Measurements from ENCODE around the gene IDI1.
"Not testable (repeated sequence)": the region's sequence is repeated elsewhere in the genome, so short reads cannot be mapped to it uniquely, and the experiment has no call there.

The IDI1 gene

DNA sequence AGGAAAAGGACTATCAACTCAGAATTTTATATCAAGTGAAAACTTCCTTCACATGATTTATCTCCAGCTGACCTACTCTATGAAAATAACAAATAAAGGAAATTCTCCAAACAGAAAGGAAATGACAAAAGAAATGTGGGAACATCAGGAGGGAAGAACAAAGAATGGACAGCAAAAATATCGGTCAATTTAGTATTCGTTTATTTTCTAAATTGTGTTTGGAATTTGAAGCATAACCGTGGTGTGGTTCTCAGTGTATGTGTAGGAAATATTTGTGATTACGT is 16.0 kb upstream of the IDI1 start:
- in situ Hi-C loops (cut with MboI; ENCODE audit: low sequenced_read_pairs): no loop called here

DNA sequence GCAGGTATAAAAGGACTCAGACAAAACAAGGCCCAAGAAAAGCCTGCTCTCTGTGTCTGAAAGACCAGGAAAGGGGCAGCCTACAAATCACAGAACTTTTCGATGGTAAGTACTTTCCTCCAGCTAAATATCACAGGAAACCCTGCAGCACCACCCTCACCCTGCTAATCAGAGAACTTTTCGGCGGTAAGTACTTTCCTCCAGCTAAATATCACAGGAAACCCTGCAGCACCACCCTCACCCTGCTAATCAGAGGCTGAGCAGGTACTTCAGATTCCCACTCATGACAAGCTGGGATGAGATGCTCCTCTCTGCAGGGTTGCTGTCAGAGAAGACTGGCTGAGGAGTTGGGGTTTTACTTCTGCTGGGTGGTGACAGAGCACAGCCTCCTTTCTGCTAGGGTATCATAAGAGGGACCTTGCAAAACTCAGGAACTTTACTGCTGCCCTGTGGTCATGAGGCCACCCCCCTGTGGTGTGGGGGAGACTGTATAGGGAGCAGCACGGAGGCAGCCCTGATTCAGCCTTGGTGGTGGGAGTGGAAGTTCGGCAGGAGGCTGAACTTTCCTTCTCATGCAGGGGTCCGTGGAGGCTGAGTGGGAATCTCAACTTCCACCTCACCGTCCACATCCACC is 14.4 kb upstream of the IDI1 start:
- in situ Hi-C loops (cut with MboI; ENCODE audit: low sequenced_read_pairs): no loop called here

DNA sequence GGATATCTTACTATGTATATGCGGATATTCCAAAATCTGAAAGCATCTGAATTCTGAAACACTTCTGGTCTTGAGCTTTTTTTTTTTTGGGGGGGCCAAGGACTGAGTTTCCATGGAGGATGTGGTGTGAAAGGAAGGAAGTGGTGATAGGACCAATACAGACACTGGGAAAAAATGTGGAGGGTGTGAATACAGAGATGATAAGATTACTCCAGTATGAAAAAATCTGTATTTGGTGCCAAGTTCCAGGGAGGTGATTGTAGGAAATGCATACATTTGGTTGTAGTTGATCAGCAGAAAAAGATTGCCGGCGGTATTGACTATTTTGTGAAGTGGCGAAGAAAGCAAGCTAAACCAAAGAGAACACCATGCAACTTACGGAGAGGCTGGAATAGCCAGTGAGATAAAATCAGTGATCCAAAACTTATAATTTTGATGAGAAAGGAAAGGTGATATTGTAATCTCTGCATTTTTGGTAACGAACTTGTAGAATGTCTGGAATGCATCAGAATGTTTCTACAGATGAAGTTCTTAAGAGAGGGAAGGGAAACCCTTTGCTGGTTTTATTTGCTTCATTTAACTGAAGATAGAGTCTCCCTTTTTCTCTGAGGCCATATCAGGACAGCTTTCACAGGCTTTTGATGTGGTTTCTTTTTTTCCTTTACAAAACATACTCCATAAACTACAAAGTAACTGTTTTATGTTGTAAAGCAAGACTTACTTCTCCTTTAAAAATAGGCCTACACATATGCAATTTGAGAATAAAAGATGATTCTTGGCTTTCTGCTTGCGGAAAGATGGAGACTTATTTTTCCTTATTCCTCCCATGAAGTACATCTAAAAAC is 13.2 kb upstream of the IDI1 start:
- in situ Hi-C loops (cut with MboI; ENCODE audit: low sequenced_read_pairs): no loop called here

DNA sequence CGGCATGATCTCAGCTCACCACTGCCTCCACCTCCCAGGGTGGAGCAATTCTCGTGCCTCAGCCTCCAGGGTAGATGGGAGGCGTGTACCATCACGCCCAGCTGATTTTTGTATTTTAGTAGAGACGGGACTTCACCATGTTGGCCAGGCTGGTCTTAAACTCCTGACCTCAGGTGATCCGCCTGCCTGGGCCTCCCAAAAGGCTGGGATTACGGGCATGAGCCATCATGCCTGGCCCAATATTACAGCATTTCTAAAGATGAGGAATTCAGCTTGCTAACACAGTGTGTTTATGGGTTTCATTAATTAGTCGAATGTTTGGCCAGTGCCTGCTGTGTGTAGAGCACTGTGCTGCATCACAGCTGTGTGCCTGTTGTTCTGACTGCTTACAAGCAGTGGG is 11.0 kb upstream of the IDI1 start:
- in situ Hi-C loops (cut with MboI; ENCODE audit: low sequenced_read_pairs): no loop called here

DNA sequence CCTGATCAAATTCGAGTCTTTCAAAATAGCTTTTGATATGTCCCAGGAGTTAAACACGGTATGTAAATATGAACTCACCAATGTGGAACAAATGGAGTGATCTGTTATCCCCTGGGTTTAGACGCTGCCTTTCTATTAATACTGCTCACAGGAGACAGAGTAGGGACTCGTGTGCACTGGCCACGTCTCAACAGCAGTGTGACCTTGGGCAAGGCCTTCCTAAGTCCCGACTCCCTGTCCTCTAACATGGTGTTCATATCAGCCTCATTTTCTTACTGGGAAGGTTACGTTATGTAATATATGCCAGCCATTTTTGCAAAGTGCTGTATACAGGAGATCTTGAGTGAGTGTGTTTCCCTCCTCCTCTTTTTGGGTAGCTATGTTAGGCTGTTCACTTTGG is 9.1 kb upstream of the IDI1 start:
- in situ Hi-C loops (cut with MboI; ENCODE audit: low sequenced_read_pairs): no loop called here

DNA sequence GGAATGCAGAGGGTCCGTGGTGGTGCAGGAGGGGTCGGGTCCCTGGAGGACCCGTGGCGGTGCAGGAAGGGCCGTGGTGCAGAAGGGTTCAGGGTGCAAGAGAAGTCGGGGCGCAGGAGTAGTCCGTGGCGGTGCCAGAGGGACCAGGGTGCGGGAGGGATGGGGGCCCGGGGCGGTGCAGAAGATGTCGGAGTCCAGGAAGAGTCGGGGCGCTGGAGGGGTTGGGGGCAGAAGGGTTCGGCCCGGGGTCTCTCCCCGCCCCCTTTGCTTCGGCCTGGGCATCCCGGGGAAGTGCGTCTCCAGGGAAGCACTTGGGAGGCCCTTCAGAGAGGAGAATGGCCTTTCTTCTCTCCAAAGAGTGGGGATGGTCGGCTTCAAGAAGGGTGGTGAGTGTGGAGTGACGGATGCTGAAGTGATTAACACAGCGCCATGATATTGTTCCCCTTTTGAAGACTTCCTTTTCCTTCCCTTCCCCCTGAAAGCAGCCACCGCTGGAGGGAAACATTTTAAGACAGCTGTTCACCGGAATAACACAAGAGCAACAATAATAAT is 8.3 kb upstream of the IDI1 start:
- in situ Hi-C loops (cut with MboI; ENCODE audit: low sequenced_read_pairs): no loop called here

DNA sequence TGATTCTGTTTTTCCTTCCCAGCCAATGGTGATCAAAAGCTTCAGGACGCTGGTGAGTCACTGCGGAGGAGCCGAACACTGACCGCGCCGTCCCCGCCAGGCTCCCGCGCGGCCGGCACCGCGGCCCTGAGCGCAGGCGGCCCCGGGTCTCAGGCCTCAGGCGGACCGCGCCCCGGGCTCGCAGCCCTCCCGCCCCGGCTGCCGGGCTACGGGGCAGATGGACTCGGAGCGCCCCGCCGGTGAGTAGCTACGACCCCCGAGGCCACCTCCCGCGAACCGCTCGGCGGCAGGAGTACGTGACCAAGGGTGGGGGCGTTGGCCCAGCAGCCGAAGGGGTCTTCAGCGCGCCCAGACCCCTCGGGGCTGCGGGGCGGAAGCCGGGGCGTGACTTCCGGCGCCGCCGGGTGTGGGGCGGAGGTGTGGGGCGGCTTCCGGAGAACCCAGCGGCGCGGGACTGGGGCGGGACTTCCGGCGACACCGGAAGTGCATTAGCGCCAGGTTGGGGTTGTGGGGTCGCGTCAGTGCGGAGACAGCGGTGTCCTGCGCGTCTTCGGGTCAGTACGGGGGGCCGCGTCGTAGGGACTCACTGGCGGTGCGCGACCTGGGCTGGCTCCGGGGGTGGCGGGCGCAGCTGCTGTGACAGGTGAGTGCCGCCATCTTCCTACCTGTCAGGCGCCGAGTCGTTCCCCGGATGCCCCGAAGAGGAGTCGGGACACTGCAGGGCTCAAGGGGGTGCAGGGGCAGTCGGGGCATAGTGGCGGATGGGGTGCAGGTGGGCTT is 7.6 kb upstream of the IDI1 start, which contains the start of gene WDR37:
TSS of gene WDR37 (plus strand) at position 60 of the 780 bp plus-strand sequence. CDS start 15,771 bp downstream, outside the sequence.
- in situ Hi-C loops (cut with MboI; ENCODE audit: low sequenced_read_pairs): no loop called here

DNA sequence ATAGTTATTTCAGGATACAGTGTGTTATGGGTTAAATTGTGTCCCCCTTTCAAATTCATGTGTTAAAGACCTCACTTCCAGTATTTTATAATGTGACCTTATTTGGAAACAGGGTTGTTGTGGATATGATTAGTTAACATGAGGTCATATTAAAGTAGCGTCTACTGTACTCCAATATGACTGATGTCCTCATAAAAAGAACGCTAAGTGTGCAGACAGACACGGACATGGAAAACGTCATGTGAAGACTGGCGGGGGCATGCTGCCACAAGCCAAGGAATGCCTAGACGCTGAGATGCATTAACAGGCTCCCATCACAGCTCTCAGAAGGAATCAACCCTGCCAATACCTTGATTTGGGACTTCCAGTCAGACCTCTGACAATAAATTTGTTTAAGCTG is 5.8 kb upstream of the IDI1 start:
- in situ Hi-C loops (cut with MboI; ENCODE audit: low sequenced_read_pairs): no loop called here

DNA sequence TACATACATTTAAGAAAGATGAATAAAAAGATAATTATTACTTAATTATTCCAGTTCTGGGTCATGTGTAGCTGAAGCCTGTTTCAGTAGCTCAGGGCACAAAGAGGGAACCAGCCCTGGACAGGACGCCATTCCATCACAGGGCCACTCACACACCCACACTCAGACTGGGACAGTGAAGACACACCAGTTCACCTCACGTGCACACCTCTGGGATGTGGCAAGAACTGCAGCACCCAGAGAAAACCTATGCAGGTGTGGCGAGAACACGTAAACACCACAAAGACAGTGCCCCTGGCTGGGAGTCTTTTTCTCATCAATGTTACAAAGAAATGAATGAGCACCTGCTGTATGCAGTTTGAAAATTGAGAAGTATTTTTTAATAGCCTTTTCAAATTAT is 1.6 kb upstream of the IDI1 start:
- in situ Hi-C loops (cut with MboI; ENCODE audit: low sequenced_read_pairs): no loop called here

DNA sequence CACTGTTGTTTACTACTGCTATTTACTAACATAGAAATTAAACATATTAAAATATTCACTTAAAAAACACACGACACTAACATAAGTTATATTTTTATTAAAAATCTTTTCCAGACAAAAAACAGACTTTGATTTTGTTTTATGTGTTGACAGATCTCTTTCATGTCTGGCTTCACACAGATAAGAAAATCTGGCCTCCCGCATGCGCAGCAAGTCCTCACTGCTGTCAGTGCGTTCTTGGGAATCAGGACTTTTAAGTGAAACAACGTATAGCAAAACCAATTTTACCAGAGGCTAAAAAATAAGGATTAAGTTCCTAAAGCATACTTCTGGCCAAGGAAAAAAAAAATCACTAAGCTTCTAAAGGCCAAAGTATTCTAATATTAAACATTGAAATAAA is 1.2 kb upstream of the IDI1 start:
- in situ Hi-C loops (cut with MboI; ENCODE audit: low sequenced_read_pairs): no loop called here

DNA sequence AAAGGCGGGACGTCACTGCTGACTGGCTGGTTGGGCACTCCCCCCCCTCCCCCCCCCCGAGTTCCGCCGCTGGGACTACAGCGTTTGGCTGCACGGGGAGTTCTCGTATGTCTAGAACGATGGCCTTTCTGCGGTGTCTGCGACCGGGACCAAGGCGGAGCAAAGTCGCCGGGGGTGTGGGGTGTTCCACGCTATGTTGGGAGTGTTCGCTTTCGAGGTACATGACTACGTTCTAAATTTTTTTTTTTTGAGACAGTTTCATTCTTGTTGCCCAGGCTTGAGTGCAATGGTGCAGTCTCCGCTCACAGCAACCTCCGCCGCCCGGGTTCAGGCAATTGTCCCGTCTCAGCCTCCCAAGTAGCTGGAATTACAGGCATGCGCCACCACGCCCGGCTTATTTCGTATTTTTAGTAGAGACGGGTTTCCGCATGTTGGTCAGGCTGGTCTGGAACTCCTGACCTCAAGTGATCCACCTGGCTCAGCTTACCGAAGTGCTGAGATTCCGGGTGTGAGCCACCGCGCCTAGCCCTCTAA is 573 bp upstream of the IDI1 start:
- in situ Hi-C loops (cut with MboI; ENCODE audit: low sequenced_read_pairs): no loop called here

DNA sequence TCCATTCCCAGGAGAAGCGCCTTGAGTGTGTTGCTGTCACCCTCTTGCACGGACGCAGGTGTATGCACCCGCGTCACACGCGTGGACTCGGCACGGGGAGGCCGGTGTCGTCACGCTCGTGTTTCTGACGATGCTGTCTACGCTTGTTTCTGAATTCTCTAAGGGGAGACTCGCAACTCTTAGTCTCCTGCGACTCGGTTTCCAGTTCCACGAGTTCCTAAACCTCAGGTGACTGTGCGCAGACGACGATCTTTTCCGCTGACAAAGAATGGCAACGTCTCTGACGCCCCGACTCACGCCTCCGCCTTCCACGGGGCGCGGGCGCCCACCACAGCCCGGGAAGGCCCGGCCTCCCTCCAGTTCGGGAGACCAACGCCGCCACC is 579 bp downstream of the IDI1 start:
- in situ Hi-C loops (cut with MboI; ENCODE audit: low sequenced_read_pairs): no loop called here

DNA sequence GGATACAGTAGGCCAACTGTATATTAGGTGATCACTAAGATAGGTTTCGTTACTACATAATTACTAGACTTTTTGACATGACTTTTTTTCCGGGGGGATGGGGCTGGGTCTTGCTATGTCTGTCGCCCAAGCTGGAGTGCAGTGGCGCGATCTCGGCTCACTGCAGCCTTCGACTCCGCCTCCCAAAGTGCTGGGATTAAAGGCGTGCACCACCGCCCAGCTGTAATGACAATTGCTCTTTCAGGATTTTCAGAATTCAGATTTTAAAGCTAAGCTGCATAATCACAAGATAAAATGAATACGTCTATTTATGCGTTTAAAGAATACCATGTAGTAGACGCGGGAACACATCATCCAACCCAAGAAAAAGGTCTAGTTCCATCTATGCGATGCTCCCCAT is 982 bp downstream of the IDI1 start:
- in situ Hi-C loops (cut with MboI; ENCODE audit: low sequenced_read_pairs): no loop called here

DNA sequence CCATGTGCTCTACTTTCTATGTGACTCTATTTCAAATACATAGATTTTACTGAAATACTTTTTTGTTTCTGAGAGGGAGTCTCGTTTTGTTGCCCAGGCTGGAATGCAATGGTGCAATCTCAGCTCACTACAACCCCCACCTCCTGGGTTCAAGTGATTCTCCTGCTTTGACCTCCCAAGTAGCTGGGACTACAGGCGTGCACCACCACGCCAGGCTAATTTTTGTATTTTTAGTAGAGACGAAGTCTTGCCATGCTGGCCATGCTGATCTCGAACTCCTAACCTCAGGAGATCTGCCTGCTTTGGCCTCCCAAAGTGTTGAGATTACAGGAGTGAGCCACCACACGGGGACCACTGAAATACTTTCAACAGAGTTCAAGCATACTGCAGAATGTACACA is 3.5 kb downstream of the IDI1 start:
- in situ Hi-C loops (cut with MboI; ENCODE audit: low sequenced_read_pairs): no loop called here

DNA sequence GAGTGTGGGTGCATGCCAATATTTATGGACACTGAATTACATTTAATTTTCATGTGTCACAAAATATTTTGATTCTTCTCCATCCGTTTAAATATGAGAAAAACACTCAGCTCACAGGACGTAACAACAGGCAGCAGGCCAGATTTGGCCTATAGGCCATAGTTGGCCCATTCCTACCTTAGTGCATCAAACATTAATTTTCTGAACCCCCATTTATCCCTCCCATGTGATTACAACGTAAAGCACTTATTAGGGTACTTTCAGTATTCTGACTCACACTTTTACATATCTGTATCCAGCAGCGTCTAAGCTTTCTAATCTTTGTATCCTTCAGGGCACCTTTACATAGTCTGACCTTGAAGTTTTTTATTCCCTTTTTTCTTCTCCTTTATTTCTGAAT is 4.0 kb downstream of the IDI1 start:
- in situ Hi-C loops (cut with MboI; ENCODE audit: low sequenced_read_pairs): no loop called here

DNA sequence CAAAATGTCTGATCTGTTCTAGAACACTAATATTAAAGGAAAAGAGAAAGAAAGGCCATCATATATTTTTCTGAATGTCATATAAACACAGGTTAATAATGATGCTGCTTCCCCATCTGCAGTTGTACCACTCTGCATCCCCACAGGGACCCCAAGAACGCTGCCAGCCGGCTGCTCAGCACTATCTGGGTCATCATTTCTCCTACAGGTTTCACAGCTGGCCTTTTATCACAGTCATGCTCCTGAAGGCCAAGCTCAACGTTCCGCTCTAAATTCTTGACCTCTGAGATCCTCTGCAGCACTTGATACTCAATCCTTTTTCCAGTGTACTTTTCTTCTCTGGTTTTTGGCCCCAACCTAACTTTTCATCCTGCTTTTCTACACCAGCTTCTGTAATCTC is 4.8 kb downstream of the IDI1 start:
- in situ Hi-C loops (cut with MboI; ENCODE audit: low sequenced_read_pairs): no loop called here

DNA sequence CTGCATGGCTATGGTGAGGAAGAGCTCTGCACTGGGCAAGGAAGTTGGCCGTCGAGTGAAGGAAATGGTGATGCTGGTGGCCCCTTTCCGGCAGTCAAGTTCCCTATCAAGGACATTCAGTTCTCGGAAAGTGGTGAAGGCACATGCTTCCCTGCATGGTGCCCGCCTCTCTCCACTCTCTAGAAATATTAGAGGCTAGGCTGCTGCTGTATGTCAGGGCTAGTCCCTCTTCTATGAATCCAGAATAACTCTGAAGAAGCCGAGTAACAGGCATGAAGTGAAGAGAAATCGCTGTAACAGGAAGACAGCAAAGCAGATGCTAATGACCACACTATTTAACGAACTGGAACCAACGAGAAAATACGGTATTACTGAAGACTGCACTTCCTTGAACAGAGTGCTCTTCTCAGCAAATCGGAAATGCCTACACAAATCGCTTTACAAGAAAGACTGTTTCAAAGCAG is 5.4 kb downstream of the IDI1 start:
- in situ Hi-C loops (cut with MboI; ENCODE audit: low sequenced_read_pairs): no loop called here

DNA sequence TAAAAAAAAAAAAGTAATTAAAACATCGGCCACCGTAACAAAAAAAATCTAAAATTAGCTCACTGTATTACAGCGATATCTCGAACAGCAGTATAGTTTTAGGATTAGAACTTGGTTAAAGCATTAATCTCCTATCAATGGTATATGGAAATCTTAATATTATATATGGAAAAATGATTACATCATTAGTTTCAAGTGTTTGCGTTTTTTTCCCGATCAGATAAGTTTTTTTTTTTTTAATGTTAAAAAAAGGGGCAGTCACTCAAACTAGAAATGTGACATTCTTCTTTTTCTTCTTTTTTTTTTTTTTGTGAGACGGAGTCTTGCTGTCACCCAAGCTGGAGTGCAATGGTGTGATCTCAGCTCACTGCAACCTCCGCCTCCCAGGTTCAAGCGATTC is 7.4 kb downstream of the IDI1 start:
- in situ Hi-C loops (cut with MboI; ENCODE audit: low sequenced_read_pairs): no loop called here

DNA sequence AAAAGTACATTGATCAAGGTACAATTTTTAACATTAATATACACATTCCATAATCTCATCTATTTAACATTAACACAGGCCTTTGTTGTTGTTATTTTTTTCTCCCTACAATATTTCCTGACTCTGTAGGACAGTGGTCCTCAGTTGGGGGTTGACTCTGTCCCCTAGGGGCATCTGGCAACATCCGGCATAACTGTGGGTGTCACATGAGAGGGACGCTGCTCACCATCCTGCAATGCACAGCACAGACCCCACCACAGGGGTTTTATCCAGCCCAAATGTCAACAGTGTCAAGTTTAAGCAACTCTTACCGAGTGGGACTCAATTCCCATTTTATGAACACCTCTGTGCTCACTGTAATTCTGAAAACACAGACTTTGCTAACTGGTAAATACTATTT is 8.8 kb downstream of the IDI1 start:
- in situ Hi-C loops (cut with MboI; ENCODE audit: low sequenced_read_pairs): no loop called here

DNA sequence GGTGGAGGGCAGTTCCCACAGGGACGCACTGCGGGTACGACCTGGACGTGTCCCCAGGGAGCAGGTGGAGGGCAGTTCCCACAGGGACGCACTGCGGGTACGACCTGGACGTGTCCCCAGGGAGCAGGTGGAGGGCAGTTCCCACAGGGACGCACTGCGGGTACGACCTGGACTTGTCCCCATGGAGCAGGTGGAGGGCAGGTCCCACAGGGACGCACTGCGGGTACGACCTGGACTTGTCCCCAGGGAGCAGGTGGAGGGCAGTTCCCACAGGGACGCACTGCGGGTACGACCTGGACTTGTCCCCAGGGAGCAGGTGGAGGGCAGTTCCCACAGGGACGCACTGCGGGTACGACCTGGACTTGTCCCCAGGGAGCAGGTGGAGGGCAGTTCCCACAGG is 10.2 kb downstream of the IDI1 start:
- in situ Hi-C loops (cut with MboI; ENCODE audit: low sequenced_read_pairs): not testable (repeated sequence)

DNA sequence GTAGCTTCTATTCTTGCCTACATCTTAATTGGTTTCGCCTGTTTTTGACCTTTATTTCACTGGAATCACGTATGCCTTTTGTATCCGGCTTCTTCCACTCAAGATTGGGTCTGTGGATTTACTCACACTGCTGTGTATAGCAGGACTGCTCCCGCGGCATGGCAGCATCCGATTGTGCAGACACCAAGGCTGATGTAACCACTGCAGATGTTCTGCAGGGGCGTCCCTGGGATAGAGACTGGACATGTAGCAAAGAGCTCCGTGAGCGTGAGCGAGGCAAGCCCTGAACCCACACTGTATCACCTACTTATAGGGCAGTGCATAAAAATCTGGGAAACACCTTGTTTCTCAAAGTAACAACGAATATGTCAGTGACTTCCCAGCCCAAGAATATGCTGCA is 11.8 kb downstream of the IDI1 start:
- in situ Hi-C loops (cut with MboI; ENCODE audit: low sequenced_read_pairs): no loop called here
